ENCODE data around the gene ARHGAP26.
A peak's percentile ranks its signal among the peaks of the same experiment; 100 is the strongest.
"Not testable (repeated sequence)": the region's sequence is repeated elsewhere in the genome, so short reads cannot be mapped to it uniquely, and the experiment has no call there.

Gene ARHGAP26

DNA sequence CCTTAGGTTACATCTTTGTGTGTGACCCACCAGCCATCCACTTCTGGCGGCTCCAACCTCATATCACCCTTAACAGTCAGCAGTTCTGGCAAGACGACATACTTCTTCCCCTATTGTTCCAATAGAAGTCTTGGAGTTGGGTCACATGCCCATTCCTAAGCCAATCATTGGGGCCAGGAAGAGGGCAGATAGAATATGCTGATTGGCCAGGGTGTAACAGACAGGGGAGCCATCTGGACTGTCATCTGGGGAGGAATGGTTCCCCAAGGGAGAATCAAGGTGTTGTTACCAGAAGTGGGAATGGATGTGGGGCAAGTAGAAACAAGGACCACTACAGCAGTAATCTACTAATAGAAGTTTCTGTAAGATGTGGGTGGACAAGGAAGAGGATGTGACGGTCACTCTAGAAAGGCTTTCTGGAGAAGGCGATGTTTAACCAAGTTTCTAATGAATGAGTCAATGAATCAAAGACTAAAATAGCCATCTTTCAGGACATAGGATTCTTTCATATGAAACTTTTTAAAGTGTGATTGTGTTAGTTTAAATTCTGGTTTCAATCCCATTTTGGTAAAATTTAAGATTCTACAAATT lies 200.4 kb downstream of the ARHGAP26 start:
- no peak for DNase-seq

DNA sequence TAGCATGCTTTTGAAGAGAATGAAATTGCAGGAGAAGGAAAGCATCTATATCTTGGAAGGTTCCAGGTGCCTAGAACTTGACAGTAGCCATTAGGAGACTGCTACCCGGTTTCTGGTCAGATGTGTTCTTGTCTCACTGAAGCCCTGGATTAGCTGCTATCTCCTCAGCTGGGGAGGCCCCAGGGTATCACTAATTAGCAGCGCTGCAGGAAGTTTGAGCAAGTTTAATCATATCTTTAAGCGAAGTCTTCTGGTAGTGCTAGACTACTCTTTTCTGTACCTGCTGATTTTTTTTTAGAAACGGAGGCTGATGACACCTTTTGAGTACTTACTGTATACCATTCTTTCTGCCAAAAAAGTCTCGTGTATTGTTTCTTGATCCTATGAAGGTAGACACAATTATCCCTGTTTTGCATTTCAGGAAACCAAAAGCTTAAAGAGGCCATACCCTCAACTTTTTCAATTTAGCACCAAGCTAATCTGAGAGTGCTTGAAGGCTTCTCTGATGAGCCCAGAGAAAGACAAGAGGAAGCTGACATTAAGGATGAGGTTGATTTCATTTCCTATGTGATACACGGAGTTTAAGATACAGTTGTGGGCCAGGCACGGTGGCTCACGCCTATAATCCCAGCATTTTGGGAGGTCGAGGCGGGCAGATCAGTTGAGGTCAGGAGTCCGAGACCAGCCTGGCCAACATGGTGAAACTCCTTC lies 201.3 kb downstream of the ARHGAP26 start:
- no peak for DNase-seq

DNA sequence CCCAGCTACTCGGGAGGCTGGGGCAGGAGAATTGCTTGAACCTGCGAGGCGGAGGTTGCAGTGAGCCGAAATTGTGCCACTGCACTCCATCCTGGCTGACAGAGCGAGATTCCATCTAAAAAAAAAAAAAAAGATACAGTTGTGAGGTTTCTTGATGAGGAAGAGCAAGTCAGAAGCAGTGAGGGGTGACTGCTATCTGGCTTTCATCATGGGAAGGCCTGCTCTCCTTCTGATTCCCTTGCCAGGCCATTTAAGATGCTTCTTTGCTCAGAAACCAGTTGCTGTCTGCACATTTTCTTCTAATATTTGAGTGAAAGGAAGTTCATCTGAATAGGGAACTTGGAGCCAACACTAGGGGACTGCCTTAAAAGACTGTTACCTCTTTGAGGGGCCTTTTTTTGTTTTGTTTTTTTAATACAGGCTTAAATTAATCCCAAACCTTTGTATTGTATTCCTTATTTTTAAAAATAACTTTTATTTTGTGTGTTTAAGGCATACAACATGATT lies 201.9 kb downstream of the ARHGAP26 start:
- DNase-seq = no peak

DNA sequence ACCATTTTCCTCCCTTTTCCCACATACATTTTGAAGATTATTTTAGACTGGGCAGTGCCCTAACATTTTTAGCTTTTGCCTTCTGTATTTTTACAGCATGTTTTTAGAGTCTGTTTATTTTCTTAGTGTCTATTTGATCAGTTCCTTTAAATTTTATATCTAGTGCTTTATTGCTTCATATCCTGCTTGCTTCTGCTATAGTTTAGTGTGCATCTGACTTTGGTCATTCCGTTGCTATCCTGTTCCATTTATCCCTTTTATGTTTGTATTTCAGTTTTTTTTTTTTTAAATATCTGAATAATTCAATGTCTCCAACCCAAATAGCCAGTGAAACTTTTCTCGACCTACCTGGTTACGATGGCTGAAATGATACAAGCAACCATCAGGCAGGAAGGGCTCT lies 203.8 kb downstream of the ARHGAP26 start:
- DNase-seq = no peak

DNA sequence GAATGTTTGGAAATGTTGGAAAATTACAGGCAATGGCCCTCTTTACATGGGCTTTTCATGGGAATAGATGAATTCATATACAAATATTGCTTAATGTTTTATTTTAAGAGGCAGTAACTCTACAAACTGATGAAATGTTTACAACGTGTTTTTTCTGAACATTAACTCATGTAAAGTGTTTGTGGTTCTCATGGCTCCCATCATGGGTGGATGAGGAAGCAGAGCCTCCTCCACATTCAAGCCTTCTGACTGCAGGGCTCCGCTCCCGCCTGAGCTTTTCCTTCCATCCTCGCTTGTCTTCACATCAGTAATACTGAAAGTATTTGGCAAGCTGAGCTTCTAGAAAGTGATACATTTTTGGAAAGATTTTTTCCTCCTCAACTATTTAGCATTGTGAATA lies 204.2 kb downstream of the ARHGAP26 start:
- no peak for DNase-seq

DNA sequence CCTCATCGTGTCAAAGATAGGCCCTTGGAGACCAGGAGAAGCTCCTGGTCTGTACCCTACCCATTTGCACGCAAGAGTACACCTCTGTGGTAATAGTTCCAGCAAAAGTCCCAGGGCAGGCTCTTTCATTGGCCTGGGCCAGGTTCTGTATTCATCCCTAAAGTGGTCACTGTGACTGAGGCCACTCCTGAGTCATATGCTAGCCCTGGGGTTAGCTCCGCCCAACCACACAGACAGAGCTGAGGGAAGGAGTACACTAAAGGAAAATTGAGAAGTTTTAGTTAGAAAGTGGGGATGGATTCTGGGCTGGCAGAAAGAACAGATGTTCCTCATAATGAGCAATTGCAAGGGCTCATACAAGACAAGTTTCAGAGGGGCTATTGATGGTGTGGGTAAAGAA lies 206.7 kb downstream of the ARHGAP26 start:
- no peak for DNase-seq

DNA sequence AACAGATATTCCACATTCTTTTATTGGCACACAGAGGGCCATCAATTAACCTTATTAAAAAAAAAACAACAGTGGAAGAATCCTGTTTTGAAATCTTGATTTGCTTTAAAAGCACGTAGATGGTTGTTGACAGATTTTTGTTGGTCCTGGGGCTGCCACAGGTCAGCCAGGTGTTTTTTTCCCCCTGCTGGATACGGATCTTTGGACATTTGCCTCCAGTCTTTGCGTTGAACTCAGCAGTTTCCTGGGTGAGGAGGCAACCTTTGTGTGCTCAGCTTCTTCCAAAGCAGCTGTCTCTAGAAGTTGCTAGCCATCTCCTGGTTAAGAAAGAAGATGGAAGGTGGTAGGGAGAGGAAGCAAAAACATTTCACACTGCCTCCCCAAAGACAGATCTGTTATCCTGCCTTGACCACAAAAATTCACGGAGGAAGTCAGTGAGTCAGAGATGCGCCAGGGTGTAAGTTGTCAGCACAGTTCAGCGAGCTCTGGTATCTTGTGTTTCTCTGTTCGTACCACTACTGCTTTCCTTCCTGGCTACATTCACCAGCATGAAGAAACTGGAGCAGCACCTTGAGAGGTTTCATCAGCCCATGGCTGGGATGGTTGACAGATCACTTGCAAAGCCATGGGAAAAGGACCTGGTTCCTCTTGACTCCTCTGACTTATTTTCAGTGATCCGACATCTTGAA lies 207.3 kb downstream of the ARHGAP26 start:
- DNase-seq = peak; percentile 86

DNA sequence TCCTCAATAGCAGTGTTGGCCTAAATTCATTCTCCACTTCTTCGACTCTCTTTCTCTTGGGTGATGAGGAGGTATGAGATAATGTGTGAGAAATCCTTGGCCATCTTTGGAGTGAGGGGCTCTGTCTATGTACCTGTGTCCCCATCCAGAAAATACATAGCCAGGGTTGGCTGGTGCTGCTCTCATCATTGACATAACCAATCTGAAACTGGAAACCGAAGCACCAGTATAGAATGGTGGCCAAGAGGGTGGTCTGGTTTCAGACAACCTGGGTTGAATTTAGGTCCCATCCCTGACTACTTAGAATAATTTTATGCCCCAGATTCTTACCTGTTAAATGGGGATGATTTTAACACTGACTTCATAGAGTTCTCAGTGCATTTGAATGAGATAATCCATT lies 208.1 kb downstream of the ARHGAP26 start:
- DNase-seq = no peak

DNA sequence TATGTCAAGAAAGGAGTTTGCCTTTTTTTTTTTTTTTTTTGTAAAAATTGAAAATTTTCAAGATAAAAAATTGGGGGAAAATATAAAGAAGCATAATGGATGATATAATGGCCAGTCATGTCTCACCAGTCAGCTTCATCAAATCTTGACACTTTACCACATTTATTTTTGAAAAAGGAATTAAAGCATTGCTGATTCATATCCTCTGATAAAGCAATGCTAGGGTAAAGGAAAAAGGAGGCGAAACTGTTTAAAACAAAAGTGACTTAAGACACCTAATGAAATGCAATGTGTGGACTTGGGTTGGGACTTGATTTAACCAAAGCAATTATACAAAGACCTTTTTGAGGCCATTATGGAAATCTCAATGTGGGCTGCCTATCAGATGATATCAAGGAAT lies 208.5 kb downstream of the ARHGAP26 start:
- no peak for DNase-seq

DNA sequence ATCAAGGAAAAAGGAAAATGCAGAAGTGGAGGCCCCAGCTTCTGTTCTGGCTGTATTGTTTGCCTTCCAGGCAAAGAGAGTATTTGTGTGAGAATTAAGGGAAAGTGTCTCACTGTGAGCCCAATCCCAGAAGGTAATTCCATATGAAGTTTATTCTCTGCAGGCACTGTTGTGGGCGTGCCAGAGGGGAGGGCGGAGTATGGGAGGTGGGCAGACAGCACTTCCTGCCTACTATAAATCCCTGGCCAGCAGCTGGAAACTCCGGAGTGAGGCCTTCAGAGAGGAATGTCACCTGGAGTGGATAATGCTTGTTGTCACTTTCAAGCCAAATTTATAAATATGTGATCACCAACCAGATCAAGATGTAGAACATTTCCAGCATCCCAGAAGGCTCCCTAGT lies 209.5 kb downstream of the ARHGAP26 start:
- DNase-seq = no peak

DNA sequence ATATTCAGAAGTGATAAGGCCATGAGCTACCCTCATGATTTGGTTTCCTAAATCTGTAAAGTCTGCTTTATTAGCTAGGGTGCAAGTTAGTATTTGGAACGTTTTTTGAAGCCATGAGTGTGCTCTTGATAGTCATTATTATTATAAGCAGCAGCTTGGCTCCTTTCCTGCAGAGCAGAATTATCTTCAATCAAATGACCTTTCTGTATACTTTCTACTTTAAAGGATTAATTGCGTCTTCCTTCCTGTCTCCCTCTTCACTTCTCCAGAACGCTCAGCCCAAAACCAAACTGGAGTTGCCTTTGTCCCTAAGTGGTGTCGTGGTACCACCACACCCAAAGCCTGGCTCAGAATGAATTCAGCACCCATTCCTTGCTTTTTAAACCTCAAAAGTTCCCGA lies 211.3 kb downstream of the ARHGAP26 start:
- DNase-seq = no peak

DNA sequence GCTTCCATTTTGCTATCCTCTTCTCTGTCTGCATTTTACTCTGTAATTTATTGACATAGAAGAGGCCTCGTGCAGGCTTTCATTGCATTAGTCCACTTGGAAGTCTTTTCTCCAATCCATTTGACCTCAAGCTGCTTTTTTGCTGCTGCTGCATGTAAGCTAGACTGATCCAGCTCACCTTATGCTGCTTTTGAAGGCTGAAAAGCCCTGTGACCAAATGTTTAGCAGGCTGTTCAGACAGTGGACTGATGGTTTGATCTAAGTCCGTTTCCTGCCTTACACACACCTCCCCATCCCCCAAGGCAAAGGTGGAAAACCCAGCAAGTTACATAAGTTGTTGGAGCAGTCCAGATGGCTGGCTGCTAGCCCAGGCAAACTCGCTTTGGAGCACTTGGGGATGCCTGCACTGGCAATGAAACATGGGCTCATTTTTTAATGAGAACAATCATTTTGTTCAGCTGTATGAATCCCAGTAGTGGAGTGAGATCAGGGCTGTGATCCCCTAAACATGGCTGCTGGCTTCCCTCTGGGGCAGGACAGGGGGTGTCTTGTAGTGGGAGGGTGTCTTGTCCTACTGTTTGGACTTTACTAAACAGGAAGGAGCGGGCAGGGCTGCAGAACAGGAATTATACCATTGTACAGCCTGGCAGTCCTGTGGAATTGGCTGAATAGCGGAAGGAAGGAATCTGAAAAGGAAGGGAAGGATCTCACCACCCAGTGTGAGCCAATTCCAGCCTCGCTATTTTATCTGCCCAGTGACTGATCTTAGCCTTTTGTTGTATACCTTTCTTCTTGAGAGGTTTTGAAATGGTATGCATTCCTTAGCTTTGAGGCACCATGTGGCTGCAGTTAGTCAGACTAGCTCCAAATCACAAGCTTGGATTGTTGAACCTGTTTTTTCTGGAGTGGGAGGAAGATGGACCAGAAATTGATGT lies 212.0 kb downstream of the ARHGAP26 start:
- peak; percentile 70 for DNase-seq

DNA sequence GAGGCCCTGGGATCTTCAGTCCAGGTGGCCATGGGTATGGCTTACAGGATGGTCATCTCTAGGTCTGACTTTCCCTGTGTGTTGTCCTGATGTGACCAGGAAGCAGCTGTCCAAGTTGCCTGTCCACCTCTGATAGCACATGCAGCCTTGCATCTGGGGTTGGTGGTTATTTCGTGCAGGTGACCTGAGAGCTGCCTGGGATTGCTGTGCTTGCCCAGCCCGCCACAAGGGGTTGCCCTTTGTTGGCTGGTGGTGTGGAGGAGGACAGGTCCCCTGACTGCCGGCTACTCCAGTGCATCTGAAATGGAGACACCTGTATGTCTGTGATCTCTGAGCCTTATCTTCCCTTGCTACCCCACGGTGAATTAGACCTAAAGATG lies 212.6 kb downstream of the ARHGAP26 start:
- DNase-seq = no peak

DNA sequence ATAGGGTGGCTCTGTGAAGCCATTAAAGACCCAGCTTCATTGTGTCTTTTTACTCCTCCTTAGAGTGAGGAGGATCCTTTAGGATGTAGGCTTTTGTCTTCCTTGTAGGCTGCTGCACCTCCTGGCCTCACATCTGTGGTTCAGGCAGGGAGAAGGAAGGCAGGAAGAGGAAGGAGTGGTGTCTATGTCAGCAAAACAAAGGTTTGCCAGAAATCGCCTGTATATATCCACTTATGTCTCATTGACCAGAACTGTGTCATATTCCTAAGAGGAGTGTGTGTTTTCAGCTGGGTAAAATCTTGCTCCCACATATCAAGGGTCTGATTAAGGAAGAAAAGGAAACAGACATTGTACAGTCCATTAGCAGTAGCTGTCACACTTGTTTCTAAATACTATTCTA lies 213.8 kb downstream of the ARHGAP26 start:
- no peak for DNase-seq

DNA sequence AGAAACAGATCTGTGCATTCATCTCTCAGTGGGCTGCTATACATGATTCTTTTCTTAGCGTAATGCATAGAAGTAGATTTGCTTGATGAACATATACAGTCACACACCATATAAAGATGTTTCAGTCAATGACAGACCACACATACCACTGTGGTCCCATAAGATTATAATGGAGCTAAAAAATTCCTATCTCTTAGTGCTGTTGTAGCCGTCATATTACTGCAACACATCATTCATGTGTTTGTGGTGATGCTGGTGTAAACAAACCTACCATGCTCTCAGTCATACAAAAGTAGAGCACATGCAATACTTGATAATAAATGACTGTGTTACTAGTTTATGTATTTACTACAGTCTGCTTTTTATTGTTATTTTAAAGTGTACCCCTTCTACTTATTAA lies 214.3 kb downstream of the ARHGAP26 start:
- no peak for DNase-seq

DNA sequence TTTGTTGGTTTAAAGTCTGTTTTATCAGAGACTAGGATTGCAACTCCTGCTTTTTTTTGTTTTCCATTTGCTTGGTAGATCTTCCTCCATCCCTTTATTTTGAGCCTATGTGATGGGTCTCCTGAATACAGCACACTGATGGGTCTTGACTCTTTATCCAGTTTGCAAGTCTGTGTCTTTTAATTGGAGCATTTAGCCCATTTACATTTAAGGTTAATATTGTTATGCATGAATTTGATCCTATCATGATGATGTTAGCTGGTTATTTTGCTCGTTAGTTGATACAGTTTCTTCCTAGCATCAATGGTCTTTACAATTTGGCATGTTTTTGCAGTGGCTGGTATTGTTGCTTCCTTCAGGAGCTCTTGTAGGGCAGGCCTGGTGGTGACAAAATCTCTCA lies 219.1 kb downstream of the ARHGAP26 start:
- not testable (repeated sequence) for DNase-seq

DNA sequence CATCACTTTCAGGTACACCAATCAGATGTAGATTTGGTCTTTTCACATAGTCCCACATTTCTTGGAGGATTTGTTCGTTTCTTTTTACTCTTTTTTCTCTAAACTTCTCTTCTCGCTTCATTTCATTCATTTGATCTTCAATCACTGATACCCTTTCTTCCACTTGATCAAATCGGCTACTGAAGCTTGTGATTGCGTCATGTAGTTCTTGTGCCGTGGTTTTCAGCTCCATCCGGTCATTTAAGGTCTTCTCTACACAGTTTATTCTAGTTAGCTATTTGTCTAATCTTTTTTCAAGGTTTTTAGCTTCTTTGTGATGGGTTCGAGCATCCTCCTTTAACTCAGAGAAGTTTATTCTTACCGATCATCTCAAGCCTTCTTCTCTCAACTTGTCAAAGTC lies 219.9 kb downstream of the ARHGAP26 start:
- DNase-seq = not testable (repeated sequence)

DNA sequence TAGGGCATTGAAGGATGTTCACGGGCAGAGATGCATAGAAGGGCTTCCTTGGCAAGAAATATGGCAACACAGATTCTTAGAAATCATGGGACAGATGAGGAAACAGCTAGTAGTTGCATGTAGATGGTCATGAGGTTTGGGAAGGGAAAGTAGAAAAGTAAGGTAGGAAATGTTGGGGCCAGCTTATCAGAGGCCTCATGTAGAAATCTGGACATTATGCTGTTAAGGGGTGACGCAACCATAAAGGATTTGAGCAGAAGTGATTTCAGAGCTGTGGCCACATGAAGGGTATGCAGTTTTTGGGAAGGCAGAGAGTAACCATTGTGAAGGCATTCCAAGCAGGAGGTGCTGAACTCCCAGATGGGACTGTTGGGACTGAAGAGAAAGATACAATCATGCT lies 224.0 kb downstream of the ARHGAP26 start:
- no peak for DNase-seq

DNA sequence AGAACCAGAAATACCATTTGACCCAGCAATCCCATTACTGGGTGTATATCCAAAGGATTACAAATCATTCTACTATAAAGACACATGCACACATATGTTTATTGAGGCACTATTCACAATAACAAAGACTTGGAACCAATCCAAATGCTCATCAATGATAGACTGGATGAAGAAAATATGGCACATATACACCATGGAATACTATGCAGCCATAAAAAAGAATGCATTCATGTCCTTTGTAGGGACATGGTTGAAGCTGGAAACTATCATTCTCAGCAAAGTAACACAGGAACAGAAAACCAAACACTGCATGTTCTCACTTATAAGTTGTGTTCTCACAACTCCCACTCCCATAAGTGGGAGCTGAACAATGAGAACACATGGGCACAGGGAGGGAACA lies 225.4 kb downstream of the ARHGAP26 start:
- not testable (repeated sequence) for DNase-seq

DNA sequence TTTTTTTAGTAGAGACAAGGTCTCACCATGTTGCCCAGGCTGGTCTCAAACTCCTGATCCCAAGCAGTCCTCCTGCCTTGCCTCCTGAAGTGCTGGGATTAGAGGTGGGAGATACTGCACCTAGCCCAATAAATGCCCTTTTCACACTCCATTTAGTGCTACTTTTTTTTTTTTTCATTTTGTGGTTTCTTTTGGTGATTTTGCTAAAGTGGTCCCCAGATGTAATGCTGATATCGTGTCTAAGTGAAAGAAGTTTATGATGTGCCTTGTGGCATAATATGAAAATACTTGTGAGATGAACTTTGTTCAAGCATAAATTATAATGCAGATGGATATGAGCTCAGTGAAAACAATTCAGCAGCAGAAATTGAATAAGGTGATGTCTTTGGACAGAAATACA lies 227.4 kb downstream of the ARHGAP26 start:
- DNase-seq = no peak

DNA sequence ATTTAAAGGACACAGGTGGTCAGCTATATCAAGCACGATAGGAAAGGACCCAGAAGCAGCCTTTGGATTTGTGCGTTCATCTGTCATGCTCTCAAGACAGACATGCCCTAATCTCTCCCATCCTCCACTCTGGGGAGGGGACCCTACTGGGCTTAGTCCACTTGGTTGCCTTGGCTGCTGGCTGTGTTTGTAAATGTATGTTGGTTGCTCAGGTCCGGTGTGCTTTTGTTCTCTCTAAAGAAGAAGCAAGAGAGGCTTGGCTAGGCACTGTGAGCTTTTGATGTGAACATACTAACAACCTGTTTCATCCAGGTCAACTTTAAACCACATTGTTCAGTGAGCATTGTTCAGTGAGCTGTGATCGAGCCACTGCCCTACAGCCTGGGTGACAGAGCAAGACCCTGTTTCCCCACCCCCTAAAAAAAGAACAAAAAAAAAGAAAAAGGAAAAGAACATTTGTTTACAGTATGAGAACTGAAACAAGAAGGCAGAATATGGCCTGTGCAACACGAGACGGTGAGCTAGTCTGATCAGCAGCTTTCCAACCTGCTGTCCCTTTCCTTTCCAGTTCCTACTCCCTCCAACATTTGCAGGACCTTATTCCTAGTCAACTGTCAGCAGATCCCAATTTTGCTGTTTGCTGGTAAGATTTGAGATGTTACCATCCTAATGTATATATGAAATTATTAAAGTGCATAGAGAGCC lies 228.3 kb downstream of the ARHGAP26 start:
- DNase-seq = no peak

DNA sequence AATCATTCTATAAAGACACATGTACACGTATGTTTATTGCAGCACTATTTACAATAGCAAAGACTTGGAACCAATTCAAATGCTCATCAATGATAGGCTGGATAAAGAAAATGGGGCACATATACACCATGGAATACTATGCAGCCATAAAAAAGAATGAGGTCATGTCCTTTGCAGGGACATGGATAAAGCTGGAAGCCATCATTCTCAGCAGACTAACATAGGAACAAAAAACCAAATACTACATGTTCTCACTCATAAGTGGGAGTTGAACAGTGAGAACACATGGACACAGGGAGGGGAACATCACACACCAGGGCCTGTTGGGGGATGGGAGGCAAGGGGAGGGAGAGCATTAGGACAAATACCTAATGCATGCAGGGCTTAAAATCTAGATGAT lies 230.4 kb downstream of the ARHGAP26 start:
- DNase-seq = not testable (repeated sequence)
